ENCODE measurements around the gene SLC34A1.

- TF ChIP-seq, protein P1, sequence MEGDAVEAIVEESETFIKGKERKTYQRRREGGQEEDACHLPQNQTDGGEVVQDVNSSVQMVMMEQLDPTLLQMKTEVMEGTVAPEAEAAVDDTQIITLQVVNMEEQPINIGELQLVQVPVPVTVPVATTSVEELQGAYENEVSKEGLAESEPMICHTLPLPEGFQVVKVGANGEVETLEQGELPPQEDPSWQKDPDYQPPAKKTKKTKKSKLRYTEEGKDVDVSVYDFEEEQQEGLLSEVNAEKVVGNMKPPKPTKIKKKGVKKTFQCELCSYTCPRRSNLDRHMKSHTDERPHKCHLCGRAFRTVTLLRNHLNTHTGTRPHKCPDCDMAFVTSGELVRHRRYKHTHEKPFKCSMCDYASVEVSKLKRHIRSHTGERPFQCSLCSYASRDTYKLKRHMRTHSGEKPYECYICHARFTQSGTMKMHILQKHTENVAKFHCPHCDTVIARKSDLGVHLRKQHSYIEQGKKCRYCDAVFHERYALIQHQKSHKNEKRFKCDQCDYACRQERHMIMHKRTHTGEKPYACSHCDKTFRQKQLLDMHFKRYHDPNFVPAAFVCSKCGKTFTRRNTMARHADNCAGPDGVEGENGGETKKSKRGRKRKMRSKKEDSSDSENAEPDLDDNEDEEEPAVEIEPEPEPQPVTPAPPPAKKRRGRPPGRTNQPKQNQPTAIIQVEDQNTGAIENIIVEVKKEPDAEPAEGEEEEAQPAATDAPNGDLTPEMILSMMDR (conservative IDR thresholded peaks at IDR 0.05; ENCODE audit: low read length) = no peak
- no peak for TF ChIP-seq EZH2phosphoT487 (IDR thresholded peaks at IDR 0.05; ENCODE audit: borderline replicate concordance)
Measured at GRCh38 chr5:177427919-177428573, 43.8 kb downstream of the SLC34A1 start.

Measured in Loucy (cell line).